Fibroblast of pulmonary artery (primary cell): ENCODE results near the gene ITGAV.

ENCODE experiments used
- DNase-seq: peaks from one replicate; pipeline ENCODE4 v3.0.0-alpha.2; 2010; ENCODE audit warnings: low read depth
- H3K4me3 ChIP-seq: replicated peaks from 2 replicates; pipeline ENCODE4 v1.5.1; 2011; ENCODE audit warnings: low read depth, mild to moderate bottlenecking, control low read depth, low read length, moderate library complexity
- CTCF ChIP-seq: IDR thresholded peaks from 2 replicates; pipeline ENCODE4 v1.5.1; 2011; ENCODE audit warnings: mild to moderate bottlenecking, control low read depth, low read length, inconsistent platforms; ENCODE audit errors: missing control alignments

Gene ITGAV

GRCh38 chr2:186618696-186619095 is 28.8 kb downstream of the ITGAV start:
- no peak for TF ChIP-seq CTCF
- no peak overlapping the region for H3K4me3 ChIP-seq
- DNase-seq, result no peak

GRCh38 chr2:186623084-186623483 is 33.2 kb downstream of the ITGAV start:
- no peak overlapping the region for H3K4me3 ChIP-seq
- no peak for TF ChIP-seq CTCF
- no peak for DNase-seq

GRCh38 chr2:186624276-186624675 is 34.4 kb downstream of the ITGAV start:
- no peak for DNase-seq
- H3K4me3 ChIP-seq, result no peak overlapping the region
- TF ChIP-seq CTCF, result no peak

GRCh38 chr2:186629250-186629996 is 39.6 kb downstream of the ITGAV start:
- no peak for TF ChIP-seq CTCF
- DNase-seq, result no peak
- no peak overlapping the region for H3K4me3 ChIP-seq

DNA sequence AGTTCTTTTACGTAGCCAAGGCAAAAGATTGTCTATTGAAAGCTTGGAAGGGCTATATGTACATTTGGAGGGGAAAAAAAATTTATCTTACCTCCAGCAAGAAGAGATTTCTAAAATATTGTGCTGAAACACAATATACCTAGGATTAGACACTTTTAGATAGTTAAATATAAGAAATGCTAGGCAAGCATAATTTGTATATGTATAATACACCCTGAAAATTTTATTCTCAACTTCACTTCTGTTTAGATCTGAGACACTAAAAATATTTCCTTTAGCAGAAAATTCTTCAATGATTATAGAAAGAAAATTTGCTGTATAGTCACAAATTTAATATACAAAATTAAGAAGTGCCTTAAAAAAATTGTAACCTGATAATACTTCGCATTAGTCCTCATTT is 42.6 kb downstream of the ITGAV start:
- no peak for TF ChIP-seq CTCF
- DNase-seq, result no peak
- H3K4me3 ChIP-seq, result no peak overlapping the region

DNA sequence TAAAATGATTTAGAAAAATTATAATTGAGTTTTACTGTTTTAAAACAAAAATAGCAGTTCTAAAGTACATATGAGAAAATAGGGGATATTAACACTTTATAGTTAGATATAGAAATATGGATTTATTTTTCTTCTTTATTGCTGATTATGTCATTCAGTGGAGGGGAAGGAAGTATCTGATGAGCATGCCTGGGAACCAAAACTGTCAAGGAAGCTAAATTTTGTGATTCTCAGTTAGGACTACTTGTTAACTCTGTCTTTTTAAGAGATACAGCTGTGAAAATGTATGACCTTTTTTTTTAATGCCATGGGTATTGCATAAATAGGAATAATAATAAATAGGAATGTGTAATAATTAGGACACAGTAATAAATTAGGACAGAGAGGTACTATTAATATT is 44.8 kb downstream of the ITGAV start:
- DNase-seq, result no peak
- TF ChIP-seq CTCF, result no peak
- H3K4me3 ChIP-seq, result no peak overlapping the region

- no peak for DNase-seq
- no peak for TF ChIP-seq CTCF
- H3K4me3 ChIP-seq, result no peak overlapping the region
Measured at GRCh38 chr2:186636800-186637496, 47.1 kb downstream of the ITGAV start.
